Limb (tissue), 2 donors: ENCODE measurements around the gene MCTP1.

Source experiments
- DNase-seq, 2 donors: peaks; one replicate each; pipeline ENCODE4 v3.0.0-alpha.2; 2016; ENCODE audit errors: extremely low spot score in 2 of 2

The MCTP1 gene

GRCh38 chr5:94661086-94661485 lies 623.8 kb downstream of the MCTP1 start:
- DNase-seq, result no peak

- no peak for DNase-seq
Observed at GRCh38 chr5:94660506-94660905, 624.4 kb downstream of the MCTP1 start.

- DNase-seq, result no peak
Observed at GRCh38 chr5:94658272-94658671, 626.6 kb downstream of the MCTP1 start.
